ENCODE measurements around the gene CFAP97D2. TPM values are rescaled to one million over a fixed set of nuclear protein-coding genes. Genes with fewer than 3 reads are reported as not detected.
"Not testable (repeated sequence)": the region's sequence is repeated elsewhere in the genome, so short reads cannot be mapped to it uniquely, and the experiment has no call there.

The CFAP97D2 gene
- total RNA-seq = not detected

DNA sequence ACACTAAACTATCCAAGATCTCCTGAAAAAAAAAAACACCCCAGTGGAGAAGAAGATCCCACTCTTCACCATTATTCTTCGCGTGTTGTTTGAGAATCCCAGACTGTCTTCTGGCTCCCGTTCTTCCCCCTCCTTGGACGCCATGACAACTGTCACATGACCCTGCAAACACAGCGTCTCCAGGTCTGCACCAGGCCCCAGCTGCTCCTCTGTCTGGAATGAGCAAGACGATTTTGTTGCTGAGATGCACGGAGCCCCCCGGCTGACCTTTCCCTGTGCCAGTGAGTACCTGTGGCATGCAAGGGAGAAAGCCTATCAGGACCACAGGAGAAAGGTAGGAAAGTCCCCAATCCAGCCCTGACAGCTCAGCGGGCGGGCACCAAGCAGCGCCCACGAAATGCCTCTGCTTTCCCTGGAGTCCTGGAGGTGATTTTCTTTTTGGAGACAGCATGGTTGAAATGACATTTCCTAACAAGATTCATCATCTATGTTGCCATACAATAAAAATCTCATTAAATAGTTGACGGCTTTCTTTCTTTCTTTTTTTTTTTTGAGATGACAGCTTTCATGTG is at the start of gene CFAP97D2:
Gene CFAP97D2 (plus strand): TSS at position 171 of the 572 bp plus-strand sequence. CDS start 74 bp downstream, at position 245.
- ChIA-PET CTCF (interaction anchor here (0.8 kb wide), 1 partner anchor 13 kb away, joined by 3 read pairs; no protein-coding TSS in a partner anchor), POLR2A (no interaction called here)

DNA sequence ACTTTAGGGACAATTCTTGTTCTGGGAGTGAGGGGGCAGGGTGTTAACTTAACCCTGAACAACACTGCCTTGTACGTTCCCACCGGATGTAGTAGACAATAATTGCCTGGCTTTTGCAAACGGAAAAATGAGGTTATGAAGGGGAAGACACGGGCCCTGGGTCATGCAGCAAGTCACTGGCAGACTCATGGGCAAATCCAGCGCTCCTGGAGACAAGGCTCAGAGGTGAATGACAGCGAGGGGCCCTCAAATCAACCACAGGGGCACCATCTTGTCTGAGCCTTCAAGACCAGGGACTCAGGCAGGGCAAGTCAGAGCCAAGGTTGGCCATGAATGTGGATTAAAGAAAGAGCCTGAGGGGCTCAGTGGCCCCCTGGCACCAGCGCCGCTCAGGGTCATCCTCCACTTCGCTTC is 49.4 kb upstream of the CFAP97D2 start:
- CTCF ChIA-PET = interaction anchor here (1.0 kb wide), 1 partner anchor 62 kb away, joined by 5 read pairs; no protein-coding TSS in a partner anchor
- POLR2A ChIA-PET = interaction anchor here (1.3 to 2.8 kb wide), 4 partner anchors 11 to 64 kb away, joined by 4 to 19 read pairs (median 6); no protein-coding TSS in a partner anchor

DNA sequence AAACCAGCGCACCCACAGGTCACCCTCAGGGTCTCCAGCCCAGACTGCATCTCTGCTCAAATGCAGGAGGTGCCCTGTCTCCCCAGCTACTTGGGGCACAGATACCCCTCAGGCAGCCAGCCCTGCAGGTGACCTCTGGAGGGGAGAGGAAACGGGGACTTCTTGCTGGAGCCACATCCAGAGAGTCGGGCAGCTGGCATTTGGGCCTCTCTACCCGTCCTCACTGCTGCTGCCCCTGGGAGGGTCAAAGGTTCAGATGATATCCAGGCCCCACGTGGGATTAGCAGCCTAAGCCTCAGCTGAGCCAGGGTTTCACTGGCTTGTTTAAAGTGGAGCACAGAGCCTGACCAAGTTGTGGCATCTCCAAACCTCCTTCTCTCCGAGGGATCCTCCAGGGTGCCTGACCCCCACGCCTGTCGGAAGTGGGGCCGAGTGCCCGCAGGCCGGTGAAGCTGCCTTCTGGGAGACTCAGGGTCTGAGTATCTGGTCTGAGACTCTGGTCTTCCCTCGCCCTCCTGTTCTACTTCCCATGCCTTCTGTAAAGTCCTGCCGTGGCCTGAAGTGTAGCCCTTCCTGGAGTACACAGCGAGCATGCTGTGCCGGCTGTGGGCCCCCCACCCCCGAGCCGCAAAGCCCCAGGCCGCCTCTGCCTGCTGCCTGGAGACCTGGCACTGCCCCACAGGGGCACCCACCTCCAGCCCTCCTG is 48.8 kb upstream of the CFAP97D2 start:
- ChIA-PET POLR2A (interaction anchor here (1.0 to 2.8 kb wide), 6 partner anchors 11 to 64 kb away, joined by 3 to 19 read pairs (median 4); no protein-coding TSS in a partner anchor), CTCF (interaction anchor here (0.9 to 1.4 kb wide), 6 partner anchors 10 to 183 kb away, joined by 3 to 5 read pairs (median 3); no protein-coding TSS in a partner anchor)

DNA sequence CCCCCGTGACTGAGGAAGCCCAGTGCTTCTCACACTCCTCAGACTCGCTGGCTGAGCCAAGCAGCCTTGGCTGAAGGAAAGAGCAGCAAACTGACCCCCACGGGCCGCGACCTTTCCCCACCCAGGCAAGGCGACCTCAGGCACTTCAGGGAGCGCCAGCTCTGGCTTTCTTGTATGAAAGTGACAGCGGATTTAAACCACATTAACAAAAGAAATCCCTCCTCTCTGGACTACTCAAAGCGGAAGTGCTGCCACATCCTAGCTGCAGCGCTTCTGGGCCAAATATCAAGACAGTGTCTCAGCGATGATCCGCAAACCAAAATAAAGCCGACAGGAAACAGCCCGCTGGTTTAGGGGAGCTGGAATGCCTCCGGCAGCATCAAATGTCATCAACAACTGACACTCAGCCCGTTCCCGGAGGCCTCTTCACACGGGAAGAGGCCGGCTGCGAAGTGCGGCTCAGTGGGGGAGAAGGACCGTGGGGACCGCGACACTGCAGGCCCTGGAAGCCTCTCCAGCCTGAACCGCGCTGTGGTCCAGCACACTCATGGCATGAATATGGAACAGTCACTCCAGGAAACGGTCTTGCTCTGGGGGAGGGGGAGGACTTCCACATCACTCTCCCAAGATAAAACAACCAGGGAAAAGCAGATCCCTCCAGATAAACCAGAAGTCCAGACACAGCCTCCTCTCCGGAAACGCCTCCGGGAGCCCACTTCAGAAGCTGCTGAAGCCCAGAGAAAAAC is 48.0 kb upstream of the CFAP97D2 start:
- POLR2A ChIA-PET = interaction anchor here (0.6 to 2.8 kb wide), 7 partner anchors 10 to 89 kb away, joined by 3 to 19 read pairs (median 4); no protein-coding TSS in a partner anchor
- CTCF ChIA-PET = interaction anchor here (0.9 to 1.4 kb wide), 6 partner anchors 9 to 183 kb away, joined by 3 to 5 read pairs (median 3); no protein-coding TSS in a partner anchor

DNA sequence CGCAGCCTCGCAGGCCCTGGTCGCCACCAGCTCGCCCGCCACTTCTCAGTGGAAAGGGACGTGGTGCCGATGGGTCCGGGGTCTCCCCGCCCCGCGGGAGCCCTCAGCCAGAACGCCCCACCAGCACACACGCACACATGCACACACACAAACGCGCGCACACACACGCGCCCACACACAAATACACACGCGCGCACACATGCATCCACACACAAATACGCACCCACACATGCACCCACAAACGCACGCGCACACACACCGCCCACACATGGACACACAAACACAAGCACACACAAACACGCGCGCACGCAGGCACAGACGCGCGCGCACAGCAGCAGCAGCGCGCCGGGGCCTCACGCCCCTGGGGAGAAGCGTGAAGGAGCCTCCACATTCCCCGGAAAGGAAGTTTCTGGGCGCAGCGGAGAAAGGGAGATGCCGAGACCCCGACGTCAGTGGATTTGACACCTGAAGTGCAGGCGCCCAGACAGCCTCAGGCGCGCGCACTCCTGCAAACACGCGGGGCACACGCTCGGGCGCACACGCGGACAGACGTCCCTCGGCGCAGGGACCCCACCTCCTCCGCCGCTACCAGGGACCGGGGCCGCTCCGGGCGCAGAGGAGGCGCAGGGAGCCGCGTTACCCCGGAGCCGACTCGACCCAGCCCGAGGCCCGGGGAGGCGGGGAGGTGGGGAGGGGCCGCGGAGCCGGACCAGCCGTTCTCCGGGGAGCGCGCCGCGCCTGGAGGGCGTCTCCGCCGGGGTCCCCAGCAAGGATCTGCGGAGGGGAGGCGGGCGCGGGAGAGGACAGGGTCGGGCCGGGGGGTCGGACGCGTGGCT is 47.3 kb upstream of the CFAP97D2 start:
- ChIA-PET CTCF (interaction anchor here (1.2 to 1.4 kb wide), 5 partner anchors 11 to 182 kb away, joined by 3 to 5 read pairs (median 3); no protein-coding TSS in a partner anchor), POLR2A (interaction anchor here (0.6 to 2.8 kb wide), 4 partner anchors 13 to 88 kb away, joined by 3 to 19 read pairs (median 4); no protein-coding TSS in a partner anchor)

DNA sequence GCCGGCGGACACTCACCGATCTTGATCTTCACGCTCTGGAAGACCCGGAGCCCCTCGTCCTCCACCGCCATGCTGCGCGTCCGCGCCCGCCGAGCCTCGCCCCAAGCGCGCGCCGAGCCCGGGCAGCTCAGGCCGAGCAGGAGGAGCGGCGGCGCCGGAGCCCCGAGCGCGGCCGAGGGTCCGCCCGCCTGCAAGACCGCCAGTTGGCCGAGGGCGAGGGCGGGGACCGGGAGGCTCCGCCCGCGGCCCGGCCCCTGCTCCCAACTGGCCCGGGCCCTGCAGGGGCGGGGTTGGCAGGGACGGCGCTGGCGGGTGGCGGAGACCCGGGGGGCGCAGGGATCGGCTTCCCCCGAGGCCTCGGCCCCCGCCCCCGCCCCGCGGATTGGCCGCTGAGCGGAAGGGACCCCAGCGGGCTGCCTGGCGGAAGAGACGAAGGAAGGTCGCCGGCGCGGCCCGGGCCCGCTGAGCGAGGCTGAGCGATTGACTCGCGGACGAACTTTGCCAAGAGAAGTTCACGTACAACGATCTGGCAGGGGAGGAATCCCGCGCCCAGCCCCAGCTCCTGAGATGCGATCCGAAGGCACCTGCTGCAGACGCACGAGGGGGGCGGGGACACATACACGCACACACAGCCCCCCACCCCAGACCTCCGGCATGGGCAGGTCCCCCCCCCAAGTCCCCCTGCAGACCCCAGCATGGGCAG is 46.5 kb upstream of the CFAP97D2 start, which contains the start of gene RASA3:
Gene RASA3 (minus strand): TSS at position 205 of the 703 bp plus-strand sequence. CDS start 134 bp downstream, at position 71.
- ChIA-PET POLR2A (no interaction called here), CTCF (no interaction called here)

DNA sequence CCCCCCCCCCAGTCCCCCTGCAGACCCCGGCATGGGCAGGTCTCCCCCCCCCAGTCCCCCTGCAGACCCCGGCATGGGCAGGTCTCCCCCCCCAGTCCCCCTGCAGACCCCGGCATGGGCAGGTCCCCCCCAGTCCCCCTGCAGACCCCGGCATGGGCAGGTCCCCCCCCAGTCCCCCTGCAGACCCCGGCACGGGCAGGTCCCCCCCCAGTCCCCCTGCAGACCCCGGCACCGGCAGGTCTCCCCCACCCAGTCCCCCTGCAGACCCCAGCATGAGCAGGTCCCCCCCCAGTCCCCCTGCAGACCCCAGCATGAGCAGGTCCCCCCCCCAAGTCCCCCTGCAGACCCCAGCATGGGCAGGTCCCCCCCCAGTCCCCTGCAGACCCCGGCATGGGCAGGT is 45.9 kb upstream of the CFAP97D2 start:
- POLR2A ChIA-PET, CTCF ChIA-PET: not testable (repeated sequence)

DNA sequence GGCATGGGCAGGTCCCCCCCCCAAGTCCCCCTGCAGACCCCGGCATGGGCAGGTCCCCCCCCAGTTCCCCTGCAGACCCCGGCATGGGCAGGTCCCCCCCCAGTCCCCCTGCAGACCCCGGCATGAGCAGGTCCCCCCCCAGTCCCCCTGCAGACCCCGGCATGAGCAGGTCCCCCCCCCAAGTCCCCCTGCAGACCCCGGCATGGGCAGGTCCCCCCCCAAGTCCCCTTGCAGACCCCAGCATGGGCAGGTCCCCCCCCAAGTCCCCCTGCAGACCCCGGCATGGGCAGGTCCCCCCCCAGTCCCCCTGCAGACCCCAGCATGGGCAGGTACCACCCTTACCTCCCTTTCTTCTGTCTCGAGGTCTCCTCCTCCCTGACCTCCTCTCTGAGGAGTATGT is 45.5 kb upstream of the CFAP97D2 start:
- POLR2A ChIA-PET, CTCF ChIA-PET: not testable (repeated sequence)

DNA sequence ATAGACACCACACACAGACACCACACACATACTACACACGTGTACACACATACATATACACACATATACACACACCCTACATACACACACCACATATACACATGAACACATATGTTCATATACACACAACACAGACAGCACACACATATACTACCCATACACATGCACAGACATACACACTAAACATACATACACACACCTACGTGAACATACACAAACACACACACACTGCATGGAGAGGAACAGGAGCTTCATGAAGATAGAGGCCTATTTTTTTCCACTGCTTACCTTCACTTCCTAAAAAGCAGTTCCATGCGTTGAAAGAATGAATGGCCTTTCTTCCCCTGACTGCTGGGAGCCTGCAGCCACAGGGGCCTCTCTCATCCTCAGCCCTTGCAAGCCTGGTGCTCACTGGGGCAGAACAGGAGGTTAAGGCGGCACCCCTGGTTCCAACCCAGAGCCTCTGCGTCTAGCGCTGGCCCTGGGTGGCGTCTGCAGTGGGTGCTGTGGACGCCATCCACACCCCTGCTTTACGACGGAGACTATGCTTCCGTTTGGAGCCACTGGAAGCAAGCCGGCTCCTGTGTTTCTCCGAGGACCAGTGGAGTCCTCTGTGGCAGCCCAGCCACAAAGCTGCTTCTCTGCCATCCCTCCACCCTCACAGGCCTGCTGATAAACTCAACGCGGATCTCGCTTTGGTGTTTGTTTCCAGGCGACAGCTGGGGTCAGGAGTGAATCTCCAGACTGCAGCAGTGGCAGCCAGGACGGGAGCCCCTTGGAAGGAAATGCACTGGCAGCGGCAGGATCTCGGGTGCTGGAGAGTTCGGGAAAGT is 44.7 kb upstream of the CFAP97D2 start:
- CTCF ChIA-PET = no interaction called here
- POLR2A ChIA-PET = no interaction called here

DNA sequence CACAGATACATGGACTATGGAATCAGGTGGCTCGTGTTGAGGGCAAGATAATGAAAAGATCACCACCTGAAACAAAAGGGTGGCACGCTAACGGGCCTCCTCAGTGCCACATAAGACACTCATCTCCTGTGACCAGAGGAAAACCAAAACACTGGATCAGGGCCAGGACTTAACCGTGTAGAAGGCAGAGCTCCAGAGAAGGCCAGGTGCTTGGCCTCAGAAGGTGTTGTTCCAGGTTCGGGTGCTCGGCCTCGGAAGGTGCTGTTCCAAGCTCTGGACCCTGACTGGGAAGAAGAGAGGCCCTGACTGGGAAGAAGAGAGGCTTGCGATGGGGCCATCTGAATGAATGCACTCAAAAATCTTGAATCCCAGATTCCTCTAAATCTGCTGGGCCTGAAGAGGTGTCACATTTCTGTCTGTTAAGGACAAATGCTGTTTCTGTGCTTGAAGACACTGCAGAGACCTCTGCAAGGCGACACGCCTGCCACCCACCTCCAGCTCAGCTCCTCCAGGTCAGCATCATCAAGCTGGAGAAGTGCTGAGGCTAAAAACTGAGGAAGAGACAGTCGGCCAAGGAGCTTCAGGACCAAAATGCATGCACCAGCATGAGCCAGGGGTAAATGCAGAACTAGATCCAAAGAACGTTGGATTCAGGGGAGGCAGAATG is 44.0 kb upstream of the CFAP97D2 start:
- ChIA-PET POLR2A (no interaction called here), CTCF (no interaction called here)

DNA sequence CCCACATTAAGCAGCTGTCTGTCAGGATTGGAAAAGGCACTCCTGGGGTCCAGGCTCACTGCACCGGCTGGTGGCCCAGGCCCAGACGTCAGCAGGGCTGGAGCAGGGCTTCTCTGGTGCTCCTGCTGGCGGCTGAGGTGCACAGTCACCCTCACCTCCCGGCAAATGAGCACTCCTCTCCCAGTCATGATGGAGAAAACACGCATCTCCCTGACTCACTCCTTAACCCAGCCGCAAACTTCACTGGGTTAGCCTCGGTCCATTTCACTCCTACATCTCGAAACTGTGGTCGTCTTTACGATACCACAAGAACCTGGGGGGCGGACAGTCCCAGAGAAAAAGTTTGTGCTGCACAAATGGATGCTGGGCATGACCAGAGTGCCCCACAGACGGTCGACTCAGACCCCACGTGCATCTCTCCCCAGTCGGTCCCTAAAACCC is 43.3 kb upstream of the CFAP97D2 start:
- ChIA-PET CTCF (no interaction called here), POLR2A (no interaction called here)

DNA sequence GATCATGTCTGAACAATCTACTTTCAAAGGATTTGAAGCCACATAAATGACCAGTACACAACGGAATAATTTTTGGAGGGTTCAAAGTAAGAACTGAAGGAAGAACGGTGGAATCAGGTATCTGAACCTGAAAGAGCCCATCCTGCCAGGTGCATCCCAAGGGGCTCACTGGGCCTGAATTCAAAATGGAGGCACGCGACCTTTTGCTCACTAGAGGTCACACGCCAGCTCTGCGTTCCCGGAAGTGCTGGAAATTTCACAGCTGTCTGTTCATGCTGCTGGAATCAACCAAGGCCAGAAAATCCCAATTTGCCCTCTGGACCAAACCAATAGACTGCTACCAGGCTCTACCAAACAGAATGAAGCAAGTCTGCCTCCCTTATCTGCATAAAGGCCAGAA is 42.5 kb upstream of the CFAP97D2 start:
- ChIA-PET CTCF (no interaction called here), POLR2A (no interaction called here)

DNA sequence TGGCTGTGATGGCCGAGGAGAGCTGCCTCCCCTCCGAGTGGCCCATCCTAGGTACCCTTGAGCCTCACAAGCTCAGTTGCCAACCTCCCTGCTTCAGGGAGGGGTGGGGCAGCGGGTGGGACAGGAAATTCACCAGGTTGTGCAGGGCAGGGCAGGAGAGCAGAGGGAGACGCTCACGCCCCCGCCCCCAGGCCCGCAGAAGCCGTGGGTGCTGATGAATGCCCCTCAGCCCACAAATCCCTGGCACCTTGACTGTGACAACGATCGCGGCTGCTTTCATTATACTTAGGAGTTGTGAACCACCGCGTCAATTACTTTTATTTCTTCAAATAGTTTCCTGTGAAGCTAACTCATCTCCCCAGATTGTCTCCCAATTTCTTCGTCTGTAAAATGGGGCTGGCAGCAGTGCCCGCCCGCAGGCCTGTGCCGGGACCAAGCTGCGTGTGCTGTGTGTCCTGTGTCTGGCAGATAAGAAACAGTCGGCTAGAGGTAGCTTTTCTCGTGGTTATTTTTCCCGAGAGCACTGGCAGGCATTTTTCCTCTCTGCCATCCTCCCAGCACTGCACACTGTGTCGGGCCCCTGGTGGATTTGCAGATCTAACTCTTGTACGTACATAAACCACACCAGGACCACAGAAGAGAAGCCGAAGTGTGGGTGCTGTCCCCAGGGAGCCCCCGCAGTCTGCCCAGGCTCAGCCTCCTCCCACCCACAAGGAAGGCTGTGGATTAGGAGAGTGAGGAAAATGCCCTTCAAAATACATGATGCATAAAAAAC is 38.7 kb upstream of the CFAP97D2 start:
- POLR2A ChIA-PET = interaction anchor here (1.4 kb wide), 1 partner anchor 10 kb away, joined by 6 read pairs; no protein-coding TSS in a partner anchor
- CTCF ChIA-PET = interaction anchor here (1.1 kb wide), 1 partner anchor 10 kb away, joined by 3 read pairs; no protein-coding TSS in a partner anchor

DNA sequence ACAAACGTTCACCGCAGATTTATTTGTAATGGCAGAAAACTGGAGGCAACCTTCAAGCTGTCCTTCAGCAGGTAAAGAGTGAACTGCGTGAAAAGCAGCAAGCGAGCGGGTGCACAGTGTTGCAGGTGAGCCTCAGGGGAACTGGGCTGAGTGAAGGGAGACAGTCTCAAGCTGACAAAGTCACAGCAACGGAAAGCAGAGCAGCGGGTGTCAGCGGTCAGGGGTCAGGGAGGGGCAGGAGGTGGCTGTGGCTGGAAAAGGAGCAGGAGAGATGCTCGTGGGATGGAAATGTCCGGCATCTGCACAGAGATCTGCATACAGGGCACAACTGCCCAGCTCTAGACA is 38.2 kb upstream of the CFAP97D2 start:
- POLR2A ChIA-PET = interaction anchor here (1.4 kb wide), 1 partner anchor 11 kb away, joined by 6 read pairs; no protein-coding TSS in a partner anchor
- CTCF ChIA-PET = interaction anchor here (1.1 kb wide), 1 partner anchor 10 kb away, joined by 3 read pairs; no protein-coding TSS in a partner anchor

DNA sequence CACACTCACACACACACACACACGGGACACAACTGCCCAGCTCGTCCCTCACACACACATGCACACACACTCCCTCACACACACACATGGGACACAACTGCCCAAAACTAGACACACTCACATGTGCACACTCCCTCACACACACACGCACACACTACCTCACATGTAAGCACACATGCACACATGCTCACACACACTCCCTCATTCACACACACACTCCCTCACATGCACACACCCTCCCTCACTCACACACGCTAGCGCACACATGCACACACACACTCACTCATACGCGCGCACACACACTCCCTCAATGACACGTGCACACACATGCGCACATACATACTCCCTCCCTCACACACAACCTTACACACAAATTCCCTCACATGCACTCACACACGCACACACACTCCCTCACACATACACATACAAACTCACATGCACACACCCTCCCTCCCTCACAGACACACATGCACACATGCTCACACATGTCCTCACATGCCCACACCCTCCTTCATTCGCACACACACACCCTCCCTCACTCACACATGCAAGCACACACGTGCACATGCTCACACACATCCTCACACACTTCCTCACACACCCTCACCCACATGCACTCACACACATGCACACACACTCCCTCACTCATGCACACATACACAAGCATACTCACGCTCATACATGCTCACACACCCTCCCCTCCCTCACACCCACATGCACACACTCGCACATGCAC is 37.6 kb upstream of the CFAP97D2 start:
- POLR2A ChIA-PET = interaction anchor here (1.4 kb wide), 1 partner anchor 12 kb away, joined by 6 read pairs; no protein-coding TSS in a partner anchor
- CTCF ChIA-PET = no interaction called here
